Measurements from ENCODE around the gene DSCAM. TPM values are rescaled to one million over a fixed set of nuclear protein-coding genes. Genes with fewer than 3 reads are reported as not detected.
"Not testable (repeated sequence)": the region's sequence is repeated elsewhere in the genome, so short reads cannot be mapped to it uniquely, and the experiment has no call there.

DSCAM gene
- total RNA-seq, 2 donors from 2014 or later = not detected

DNA sequence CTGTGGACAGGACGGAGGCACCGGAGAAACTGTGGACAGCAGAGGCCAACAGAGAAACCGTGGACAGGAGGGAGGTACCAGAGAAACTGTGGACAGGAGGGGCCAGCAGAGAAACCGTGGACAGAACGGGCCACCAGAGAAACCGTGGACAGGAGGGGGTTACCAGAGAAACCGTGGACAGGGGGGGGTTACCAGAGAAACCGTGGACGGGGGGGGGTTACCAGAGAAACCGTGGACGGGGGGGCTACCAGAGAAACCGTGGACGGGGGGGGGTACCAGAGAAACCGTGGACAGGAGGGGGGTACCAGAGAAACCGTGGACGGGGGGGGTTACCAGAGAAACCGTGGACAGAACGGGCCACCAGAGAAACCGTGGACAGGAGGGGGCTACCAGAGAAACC is 664.5 kb downstream of the DSCAM start:
- not testable (repeated sequence) for H3K27me3 Mint-ChIP-seq; DNase-seq (ENCODE audit: low spot score); H3K27ac Mint-ChIP-seq; H3K4me1 Mint-ChIP-seq (ENCODE audit: low read depth in 2 of 2); H3K4me3 Mint-ChIP-seq; H3K36me3 Mint-ChIP-seq; ATAC-seq
- peaks cover 19% of the 10 kb centered on the region for H3K9me3 Mint-ChIP-seq

DNA sequence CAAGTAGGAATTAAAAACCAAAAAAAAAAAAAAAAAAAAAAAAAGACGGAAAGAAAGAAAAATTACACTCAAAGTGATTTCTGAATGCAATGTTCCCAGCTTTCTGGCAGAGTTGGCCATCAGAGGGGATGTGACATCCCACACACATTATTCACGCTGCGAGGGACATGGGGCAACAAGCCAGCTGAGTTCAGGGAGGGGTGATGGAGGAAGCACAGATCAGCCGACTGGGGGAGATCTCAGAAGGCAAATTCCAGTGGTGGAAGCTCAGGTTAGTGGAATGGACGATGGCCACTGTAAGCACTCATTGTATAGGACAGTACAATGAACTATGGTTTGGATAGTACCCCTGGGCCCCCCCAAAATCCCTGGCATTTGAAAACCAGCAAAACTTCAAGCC is 667.8 kb downstream of the DSCAM start:
- ATAC-seq (no peak), DNase-seq (ENCODE audit: low spot score) (no peak)
- Mint-ChIP-seq H3K27ac (no peak overlapping the region), H3K4me3 (no peak overlapping the region), H3K4me1 (ENCODE audit: low read depth in 2 of 2) (no peaks in the 10 kb centered on the region), H3K9me3 (peaks cover 19% of the 10 kb centered on the region), H3K36me3 (peaks cover 7% of the 10 kb centered on the region), H3K27me3 (no peaks in the 10 kb centered on the region)

DNA sequence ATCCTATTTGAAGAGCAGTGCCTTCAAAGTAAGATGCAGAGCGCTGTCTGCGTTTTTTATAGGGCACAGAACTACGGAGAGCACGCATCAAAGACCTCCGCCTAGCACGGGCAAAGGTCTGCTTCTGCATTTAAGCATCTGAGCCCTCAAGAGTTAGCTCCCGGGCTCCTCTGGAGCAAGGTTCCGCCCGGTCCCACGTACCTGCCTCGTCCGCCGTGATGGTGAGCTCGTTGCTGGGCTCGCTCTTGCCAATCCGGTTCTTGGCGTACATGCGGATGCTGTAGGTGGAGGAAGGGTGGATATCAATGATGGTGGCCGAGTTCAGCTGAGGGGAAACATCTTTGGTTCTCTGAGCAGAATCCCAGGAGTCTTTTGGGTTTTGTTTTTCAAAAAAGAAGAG is 668.2 kb downstream of the DSCAM start:
- DNase-seq (ENCODE audit: low spot score) (no peak), ATAC-seq (no peak)
- no peaks in the 10 kb centered on the region for H3K4me1 Mint-ChIP-seq (ENCODE audit: low read depth in 2 of 2)
- H3K9me3 Mint-ChIP-seq = peaks cover 17% of the 10 kb centered on the region
- peaks cover 7% of the 10 kb centered on the region for H3K36me3 Mint-ChIP-seq
- H3K27me3 Mint-ChIP-seq = no peaks in the 10 kb centered on the region
- no peak overlapping the region for H3K27ac Mint-ChIP-seq
- H3K4me3 Mint-ChIP-seq = no peak overlapping the region

- no peaks in the 10 kb centered on the region for H3K27me3 Mint-ChIP-seq
- peaks cover 7% of the 10 kb centered on the region for H3K36me3 Mint-ChIP-seq
- H3K27ac Mint-ChIP-seq = no peak overlapping the region
- DNase-seq (ENCODE audit: low spot score) = no peak
- H3K4me3 Mint-ChIP-seq = no peak overlapping the region
- no peak for ATAC-seq
- H3K9me3 Mint-ChIP-seq = peaks cover 15% of the 10 kb centered on the region
- H3K4me1 Mint-ChIP-seq (ENCODE audit: low read depth in 2 of 2) = no peaks in the 10 kb centered on the region
These were observed 669.0 kb downstream of the DSCAM start for GRCh38 chr21:40177979-40178378.

DNA sequence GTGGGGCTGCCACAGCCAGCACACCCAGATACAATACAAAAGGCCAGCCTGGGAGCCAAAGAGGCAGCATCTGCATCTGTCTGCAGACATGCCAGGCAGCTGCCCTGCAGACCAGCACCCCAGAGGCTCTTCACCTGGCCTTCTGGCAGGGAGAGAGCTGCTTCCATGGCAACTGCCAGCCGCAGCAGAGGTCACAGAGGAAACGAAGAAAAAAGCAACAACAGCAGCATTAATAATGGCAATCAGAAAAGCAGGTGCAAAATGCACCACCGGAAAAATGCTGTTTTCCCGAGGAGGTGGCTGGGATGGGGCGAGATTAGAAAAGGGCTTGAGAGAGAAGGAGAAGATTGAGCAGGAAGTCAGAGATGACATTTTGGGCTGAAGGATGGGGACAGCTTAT is 670.2 kb downstream of the DSCAM start:
- no peak overlapping the region for H3K4me3 Mint-ChIP-seq
- ATAC-seq = no peak
- peaks cover 11% of the 10 kb centered on the region for H3K9me3 Mint-ChIP-seq
- H3K27me3 Mint-ChIP-seq = no peaks in the 10 kb centered on the region
- H3K36me3 Mint-ChIP-seq = peaks cover 2% of the 10 kb centered on the region
- H3K4me1 Mint-ChIP-seq (ENCODE audit: low read depth in 2 of 2) = no peaks in the 10 kb centered on the region
- H3K27ac Mint-ChIP-seq = no peak overlapping the region
- no peak for DNase-seq (ENCODE audit: low spot score)

DNA sequence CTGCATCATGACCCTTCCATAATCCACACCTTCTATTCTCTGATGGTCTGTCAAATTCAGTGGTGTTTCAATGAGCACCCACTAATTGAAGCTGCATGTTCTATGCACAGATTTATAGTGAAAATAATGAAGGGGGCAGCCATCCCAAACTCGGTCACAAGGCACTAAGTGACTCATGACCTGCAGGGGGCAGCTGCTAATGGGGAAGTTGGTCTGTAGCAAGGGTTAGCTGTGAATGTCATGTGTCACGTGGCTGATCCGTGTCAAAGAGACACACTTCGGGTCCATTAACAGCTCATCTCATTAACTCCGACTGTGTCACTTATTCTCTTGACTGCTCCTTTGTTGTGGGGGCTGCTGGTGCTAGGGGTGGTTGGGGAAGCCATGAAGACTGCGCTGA is 673.1 kb downstream of the DSCAM start:
- Mint-ChIP-seq H3K9me3 (no peaks in the 10 kb centered on the region), H3K4me1 (ENCODE audit: low read depth in 2 of 2) (no peaks in the 10 kb centered on the region)

DNA sequence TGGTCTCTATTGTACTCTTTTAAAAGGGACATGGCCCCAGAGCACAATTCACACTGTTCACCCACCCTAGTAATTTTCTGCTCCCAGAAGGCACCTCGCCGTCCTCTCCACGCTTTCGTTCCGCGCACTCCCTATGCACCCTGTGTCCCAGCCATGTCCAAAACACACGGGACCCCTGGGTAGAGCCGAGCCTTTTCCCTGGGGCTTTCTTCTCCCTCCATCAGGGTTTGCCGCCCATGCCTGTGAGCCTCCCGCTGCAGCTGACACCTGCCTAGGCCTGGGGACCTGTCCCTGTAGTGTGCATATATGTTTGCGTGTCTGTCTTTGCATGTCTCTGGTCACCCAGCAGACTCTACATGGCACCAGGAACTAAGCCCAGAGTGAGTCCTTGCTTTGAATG is 677.0 kb downstream of the DSCAM start:
- no peaks in the 10 kb centered on the region for H3K4me1 Mint-ChIP-seq (ENCODE audit: low read depth in 2 of 2)
- peaks cover 3% of the 10 kb centered on the region for H3K9me3 Mint-ChIP-seq

More for the DNA sequence above, 673.1 kb downstream of the DSCAM start:
- no peak for ATAC-seq
- DNase-seq (ENCODE audit: low spot score) = no peak
- Mint-ChIP-seq H3K27ac (no peak overlapping the region), H3K27me3 (no peaks in the 10 kb centered on the region), H3K4me3 (no peak overlapping the region), H3K36me3 (no peaks in the 10 kb centered on the region)

GRCh38 chr21:40166291-40166843 is 680.6 kb downstream of the DSCAM start:
- no peak overlapping the region for H3K27ac Mint-ChIP-seq
- ATAC-seq (no peak), DNase-seq (ENCODE audit: low spot score) (no peak)
- peaks cover 3% of the 10 kb centered on the region for H3K9me3 Mint-ChIP-seq
- H3K4me3 Mint-ChIP-seq = no peak overlapping the region
- no peaks in the 10 kb centered on the region for H3K4me1 Mint-ChIP-seq (ENCODE audit: low read depth in 2 of 2)
- H3K27me3 Mint-ChIP-seq = no peaks in the 10 kb centered on the region
- H3K36me3 Mint-ChIP-seq = no peaks in the 10 kb centered on the region

More for the DNA sequence above, 677.0 kb downstream of the DSCAM start:
- no peaks in the 10 kb centered on the region for H3K36me3 Mint-ChIP-seq
- H3K27ac Mint-ChIP-seq = no peak overlapping the region
- H3K4me3 Mint-ChIP-seq = no peak overlapping the region
- no peak for DNase-seq (ENCODE audit: low spot score)
- ATAC-seq = peak in 1 of 2 donors; percentile 15
- no peaks in the 10 kb centered on the region for H3K27me3 Mint-ChIP-seq

GRCh38 chr21:40165773-40166070 is 681.2 kb downstream of the DSCAM start:
- Mint-ChIP-seq H3K4me1 (ENCODE audit: low read depth in 2 of 2) (no peaks in the 10 kb centered on the region), H3K4me3 (no peak overlapping the region), H3K27me3 (no peaks in the 10 kb centered on the region), H3K27ac (no peak overlapping the region), H3K9me3 (peaks cover 3% of the 10 kb centered on the region), H3K36me3 (no peaks in the 10 kb centered on the region)
- ATAC-seq (no peak), DNase-seq (ENCODE audit: low spot score) (no peak)

- peaks cover 3% of the 10 kb centered on the region for H3K9me3 Mint-ChIP-seq
- H3K27ac Mint-ChIP-seq = no peak overlapping the region
- H3K4me1 Mint-ChIP-seq (ENCODE audit: low read depth in 2 of 2) = no peaks in the 10 kb centered on the region
These were observed 681.8 kb downstream of the DSCAM start for GRCh38 chr21:40164905-40165772.

DNA sequence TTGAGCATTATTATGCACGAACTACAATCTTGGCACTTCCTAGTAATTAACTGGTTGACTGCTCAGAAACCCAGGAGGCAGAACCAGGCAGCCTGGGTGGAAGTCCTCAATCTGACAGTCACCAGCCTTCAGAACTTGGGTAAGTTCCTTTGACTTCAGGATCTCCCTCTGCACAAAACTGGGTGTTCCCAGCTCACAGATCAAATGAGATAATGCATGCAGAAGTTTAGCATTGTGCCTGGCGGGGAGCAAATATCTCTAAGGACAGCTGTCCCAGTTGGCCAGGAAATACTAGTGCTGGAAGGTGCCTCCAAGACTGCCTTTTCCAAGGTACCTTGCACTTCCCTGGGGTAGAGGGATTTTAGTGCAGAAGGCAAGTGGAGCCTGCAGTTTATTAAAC is 684.9 kb downstream of the DSCAM start:
- Mint-ChIP-seq H3K9me3 (no peaks in the 10 kb centered on the region), H3K4me1 (ENCODE audit: low read depth in 2 of 2) (no peaks in the 10 kb centered on the region), H3K4me3 (no peak overlapping the region), H3K27me3 (no peaks in the 10 kb centered on the region), H3K36me3 (no peaks in the 10 kb centered on the region), H3K27ac (no peak overlapping the region)
- ATAC-seq (no peak), DNase-seq (ENCODE audit: low spot score) (no peak)

More at GRCh38 chr21:40164905-40165772, 681.8 kb downstream of the DSCAM start:
- H3K36me3 Mint-ChIP-seq = no peaks in the 10 kb centered on the region
- H3K4me3 Mint-ChIP-seq = no peak overlapping the region
- no peak for DNase-seq (ENCODE audit: low spot score)
- no peak for ATAC-seq
- H3K27me3 Mint-ChIP-seq = no peaks in the 10 kb centered on the region

DNA sequence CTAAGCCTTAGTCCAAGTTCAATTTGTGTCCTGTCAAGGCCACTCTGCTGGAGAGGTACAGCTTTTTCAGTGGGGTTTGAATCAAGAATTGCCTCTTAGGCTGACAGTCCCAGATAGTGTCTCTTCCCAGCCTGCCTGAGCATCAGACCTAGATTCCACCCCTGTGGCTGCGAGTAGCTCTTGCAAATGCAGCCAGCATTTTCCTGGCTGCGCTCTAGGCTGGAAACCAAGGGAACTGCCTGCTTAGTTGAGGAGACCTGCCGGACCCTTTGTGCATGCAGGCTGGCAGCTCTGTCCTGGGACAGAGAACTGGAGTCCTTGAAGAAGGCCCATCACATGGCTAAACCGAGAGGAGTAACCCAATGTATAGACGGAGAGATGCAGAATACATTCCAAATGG is 686.0 kb downstream of the DSCAM start:
- DNase-seq (ENCODE audit: low spot score) = no peak
- Mint-ChIP-seq H3K4me1 (ENCODE audit: low read depth in 2 of 2) (no peaks in the 10 kb centered on the region), H3K27me3 (no peaks in the 10 kb centered on the region), H3K9me3 (no peaks in the 10 kb centered on the region), H3K4me3 (no peak overlapping the region), H3K36me3 (no peaks in the 10 kb centered on the region), H3K27ac (no peak overlapping the region)
- no peak for ATAC-seq

DNA sequence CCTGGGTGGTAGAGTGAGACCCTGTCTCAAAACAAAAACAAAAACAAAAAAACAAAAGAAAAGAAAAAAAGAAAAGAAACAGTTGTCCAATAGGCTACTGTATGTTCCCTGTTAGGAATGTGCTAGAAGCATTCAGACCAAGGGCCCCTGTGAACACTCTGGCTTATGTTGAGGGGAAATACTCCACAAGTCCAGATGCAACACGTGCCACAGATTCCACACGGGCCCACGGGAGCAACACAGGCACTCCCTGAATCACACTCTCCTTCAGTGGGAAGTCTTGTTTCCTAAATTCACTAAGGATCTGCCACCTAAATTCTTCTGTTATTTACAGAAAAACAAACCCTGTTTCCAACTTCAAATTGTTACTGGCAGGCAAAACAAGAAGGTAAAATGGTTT is 688.6 kb downstream of the DSCAM start:
- Mint-ChIP-seq H3K4me3 (no peak overlapping the region), H3K4me1 (ENCODE audit: low read depth in 2 of 2) (no peaks in the 10 kb centered on the region)

GRCh38 chr21:40155563-40155962 is 691.4 kb downstream of the DSCAM start:
- Mint-ChIP-seq H3K4me1 (ENCODE audit: low read depth in 2 of 2) (no peaks in the 10 kb centered on the region), H3K36me3 (no peaks in the 10 kb centered on the region), H3K9me3 (no peaks in the 10 kb centered on the region), H3K27me3 (no peaks in the 10 kb centered on the region), H3K4me3 (no peak overlapping the region), H3K27ac (no peak overlapping the region)
- DNase-seq (ENCODE audit: low spot score) = no peak
- ATAC-seq = no peak

More for the DNA sequence above, 688.6 kb downstream of the DSCAM start:
- Mint-ChIP-seq H3K27me3 (no peaks in the 10 kb centered on the region), H3K9me3 (no peaks in the 10 kb centered on the region), H3K36me3 (no peaks in the 10 kb centered on the region), H3K27ac (no peak overlapping the region)
- DNase-seq (ENCODE audit: low spot score) (no peak), ATAC-seq (no peak)
